ENCODE results near the gene PSME3IP1. TPM values are rescaled to one million over a fixed set of nuclear protein-coding genes. Genes with fewer than 3 reads are reported as not detected.

Gene PSME3IP1
- total RNA-seq, 3 donors from 2014 or later: 97.9 to 138 (median 114) TPM

GRCh38 chr16:57146040-57146647 lies 39.7 kb downstream of the PSME3IP1 start:
- TF ChIP-seq CTCF (IDR thresholded peaks at IDR 0.05): no peak
- Histone ChIP-seq H3K36me3 (ENCODE audit: low read depth) (no peaks in the 10 kb centered on the region), H3K4me1 (ENCODE audit: low read depth) (peaks cover 14% of the 10 kb centered on the region), H3K9me3 (no peaks in the 10 kb centered on the region), H3K4me3 (no peak overlapping the region)
- DNase-seq (no peak), ATAC-seq (no peak)
- intact Hi-C loops (cut with DNase I, micrococcal nuclease): no loop called here

GRCh38 chr16:57145046-57146021 lies 40.5 kb downstream of the PSME3IP1 start:
- no peak for TF ChIP-seq CTCF (IDR thresholded peaks at IDR 0.05)
- Histone ChIP-seq H3K4me3 (no peak overlapping the region), H3K4me1 (ENCODE audit: low read depth) (peaks cover 20% of the 10 kb centered on the region), H3K36me3 (ENCODE audit: low read depth) (no peaks in the 10 kb centered on the region), H3K9me3 (no peaks in the 10 kb centered on the region)
- ATAC-seq (no peak), DNase-seq (no peak)
- intact Hi-C loops (cut with DNase I, micrococcal nuclease): no loop called here

- peaks cover 27% of the 10 kb centered on the region for H3K4me1 ChIP-seq (ENCODE audit: low read depth)
- no peaks in the 10 kb centered on the region for H3K36me3 ChIP-seq (ENCODE audit: low read depth)
- ATAC-seq: no peak
- intact Hi-C loops (cut with DNase I, micrococcal nuclease): no loop called here
- DNase-seq: no peak
- H3K9me3 ChIP-seq: no peaks in the 10 kb centered on the region
- no peak overlapping the region for H3K4me3 ChIP-seq
- no peak for TF ChIP-seq CTCF (IDR thresholded peaks at IDR 0.05)
These were observed 41.8 kb downstream of the PSME3IP1 start for GRCh38 chr16:57144027-57144426.

GRCh38 chr16:57143149-57143921 lies 42.5 kb downstream of the PSME3IP1 start:
- peaks cover 27% of the 10 kb centered on the region for H3K4me1 ChIP-seq (ENCODE audit: low read depth)
- no peak for TF ChIP-seq CTCF (IDR thresholded peaks at IDR 0.05)

GRCh38 chr16:57141822-57142631 lies 43.8 kb downstream of the PSME3IP1 start:
- no peaks in the 10 kb centered on the region for H3K36me3 ChIP-seq (ENCODE audit: low read depth)
- intact Hi-C loops (cut with DNase I, micrococcal nuclease): no loop called here
- TF ChIP-seq CTCF (IDR thresholded peaks at IDR 0.05): no peak
- no peaks in the 10 kb centered on the region for H3K9me3 ChIP-seq
- no peak for DNase-seq
- no peak for ATAC-seq
- H3K4me1 ChIP-seq (ENCODE audit: low read depth): peaks cover 27% of the 10 kb centered on the region
- no peak overlapping the region for H3K4me3 ChIP-seq

More at GRCh38 chr16:57143149-57143921, 42.5 kb downstream of the PSME3IP1 start:
- intact Hi-C loops (cut with DNase I, micrococcal nuclease): no loop called here
- DNase-seq (peak in 2 of 3 donors; percentile 50 to 59), ATAC-seq (peak; percentile 50)
- no peaks in the 10 kb centered on the region for H3K9me3 ChIP-seq
- H3K4me3 ChIP-seq: no peak overlapping the region
- no peaks in the 10 kb centered on the region for H3K36me3 ChIP-seq (ENCODE audit: low read depth)

All from mucosa of descending colon (tissue), 3 donors.